ACC112 (cell line): ENCODE data around the gene HIGD1A.
"Not testable (repeated sequence)": the region's sequence is repeated elsewhere in the genome, so short reads cannot be mapped to it uniquely, and the experiment has no call there.

ENCODE experiments used
- H2AFZ ChIP-seq: fragments of 200-600 bp; sonication (generic); one replicate; pipeline ENCODE4 v1.6.0; 2017; ENCODE audit warnings: antibody characterized with exemption, low read length; ENCODE audit not compliant: unreplicated experiment
- H3K27ac ChIP-seq: fragments of 200-600 bp; sonication (generic); 2 replicates; pipeline ENCODE4 v1.5.1; 2014; ENCODE audit warnings: low read depth, mild to moderate bottlenecking, antibody characterized with exemption, low read length, moderate library complexity
- H3K27me3 ChIP-seq: fragments of 200-600 bp; sonication (generic); 2 replicates; pipeline ENCODE4 v1.6.1; 2014; ENCODE audit warnings: mild to moderate bottlenecking, antibody characterized with exemption, low read length, moderate library complexity, mixed read lengths; ENCODE audit not compliant: insufficient read depth
- H3K36me3 ChIP-seq: fragments of 200-600 bp; sonication (generic); 2 replicates; pipeline ENCODE4 v1.6.1; 2016; ENCODE audit warnings: mild to moderate bottlenecking, antibody characterized with exemption, low read length, moderate library complexity, mixed read lengths; ENCODE audit not compliant: insufficient read depth
- H3K4me1 ChIP-seq: fragments of 200-600 bp; sonication (generic); one replicate; pipeline ENCODE4 v1.6.1; 2016; ENCODE audit warnings: low read length, mixed read lengths; ENCODE audit not compliant: insufficient read depth, unreplicated experiment, control insufficient read depth
- H3K4me3 ChIP-seq: fragments of 200-600 bp; sonication (generic); 2 replicates; pipeline ENCODE4 v1.5.1; 2014; ENCODE audit warnings: mild to moderate bottlenecking, low read depth, low read length
- H3K79me2 ChIP-seq: fragments of 200-600 bp; sonication (generic); one replicate; pipeline ENCODE4 v1.6.0; 2016; ENCODE audit warnings: low read length; ENCODE audit not compliant: control insufficient read depth, unreplicated experiment, insufficient read depth

The HIGD1A gene

DNA sequence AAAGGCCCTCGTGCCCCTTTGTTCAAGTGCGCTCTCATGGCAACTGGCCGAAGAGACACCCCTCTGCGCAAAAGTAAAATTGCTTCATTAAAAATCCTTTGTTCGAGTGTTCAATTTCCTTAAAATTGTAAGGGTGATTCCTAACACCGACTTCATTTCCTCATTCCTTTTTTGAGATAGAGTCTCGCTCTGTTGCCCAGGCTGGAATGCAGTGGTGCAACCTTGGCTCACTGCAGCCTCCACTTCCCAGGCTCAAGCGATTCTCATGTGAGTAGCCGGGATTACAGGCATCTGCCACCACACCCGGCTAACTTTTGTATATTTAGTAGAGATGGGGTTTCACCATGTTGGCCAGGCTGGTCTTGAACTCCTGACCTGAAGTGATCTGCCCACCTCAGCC is 6.4 kb upstream of the HIGD1A start:
- not testable (repeated sequence) for H3K27me3 ChIP-seq, H3K36me3 ChIP-seq, H3K79me2 ChIP-seq, H3K27ac ChIP-seq, H2AFZ ChIP-seq, H3K4me3 ChIP-seq
- H3K4me1 ChIP-seq, result peaks cover 11% of the 10 kb centered on the region

DNA sequence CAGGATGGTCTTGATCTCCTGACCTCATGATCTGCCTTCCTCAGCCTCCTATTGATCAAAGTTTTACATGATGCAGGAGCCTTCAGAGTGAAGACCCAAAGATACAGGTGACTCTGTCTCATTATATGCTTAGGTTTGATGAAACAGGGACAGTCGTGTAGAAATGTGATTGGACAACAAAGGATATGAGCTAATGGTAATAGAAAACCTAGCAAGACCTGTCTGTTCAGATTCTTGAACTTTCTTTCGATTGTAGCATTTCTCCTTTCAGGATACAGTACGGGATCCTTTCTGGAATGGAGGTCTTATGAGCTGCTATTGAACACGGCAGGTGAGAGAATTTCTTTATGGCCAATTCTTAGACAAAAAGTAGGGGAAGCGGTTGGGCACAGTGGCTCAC is 4.9 kb upstream of the HIGD1A start, which contains the start of gene ACKR2:
ACKR2 (plus strand) TSS at position 244 of the 400 bp plus-strand sequence. CDS start 55,058 bp downstream, outside the sequence.
- Histone ChIP-seq H3K4me3 (no peak within 1 kb of the TSS), H3K4me1 (peaks cover 6% of the 10 kb centered on the region), H3K36me3 (no peaks in the 10 kb centered on the region), H2AFZ (no peak within 1 kb of the TSS), H3K79me2 (no peaks in the 10 kb centered on the region), H3K27me3 (no peaks in the 10 kb centered on the region), H3K27ac (no peak within 1 kb of the TSS)

DNA sequence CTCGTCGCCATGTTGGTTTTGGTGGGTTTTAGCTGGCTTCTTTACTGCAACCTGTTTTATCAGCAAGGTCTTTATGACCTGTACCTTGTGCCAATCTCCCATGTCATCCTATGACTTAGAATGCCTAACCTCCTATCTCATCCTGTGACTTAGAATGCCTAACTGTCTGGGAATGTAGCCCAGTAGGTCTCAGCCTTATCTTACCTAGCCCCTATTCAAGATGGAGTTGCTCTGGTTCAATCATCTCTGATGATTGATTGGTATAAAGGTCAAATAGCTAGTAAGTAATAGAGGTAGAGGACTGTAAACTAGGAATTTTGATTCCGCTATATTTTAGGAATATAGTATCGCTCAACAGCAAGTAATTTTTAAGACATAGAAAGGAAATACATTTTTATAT is 3.6 kb upstream of the HIGD1A start:
- no peaks in the 10 kb centered on the region for H3K36me3 ChIP-seq
- no peak overlapping the region for H3K4me3 ChIP-seq
- no peaks in the 10 kb centered on the region for H3K27me3 ChIP-seq
- H3K4me1 ChIP-seq, result peaks cover 6% of the 10 kb centered on the region
- H3K79me2 ChIP-seq, result peaks cover 12% of the 10 kb centered on the region
- H2AFZ ChIP-seq, result no peak overlapping the region
- H3K27ac ChIP-seq, result no peak overlapping the region

DNA sequence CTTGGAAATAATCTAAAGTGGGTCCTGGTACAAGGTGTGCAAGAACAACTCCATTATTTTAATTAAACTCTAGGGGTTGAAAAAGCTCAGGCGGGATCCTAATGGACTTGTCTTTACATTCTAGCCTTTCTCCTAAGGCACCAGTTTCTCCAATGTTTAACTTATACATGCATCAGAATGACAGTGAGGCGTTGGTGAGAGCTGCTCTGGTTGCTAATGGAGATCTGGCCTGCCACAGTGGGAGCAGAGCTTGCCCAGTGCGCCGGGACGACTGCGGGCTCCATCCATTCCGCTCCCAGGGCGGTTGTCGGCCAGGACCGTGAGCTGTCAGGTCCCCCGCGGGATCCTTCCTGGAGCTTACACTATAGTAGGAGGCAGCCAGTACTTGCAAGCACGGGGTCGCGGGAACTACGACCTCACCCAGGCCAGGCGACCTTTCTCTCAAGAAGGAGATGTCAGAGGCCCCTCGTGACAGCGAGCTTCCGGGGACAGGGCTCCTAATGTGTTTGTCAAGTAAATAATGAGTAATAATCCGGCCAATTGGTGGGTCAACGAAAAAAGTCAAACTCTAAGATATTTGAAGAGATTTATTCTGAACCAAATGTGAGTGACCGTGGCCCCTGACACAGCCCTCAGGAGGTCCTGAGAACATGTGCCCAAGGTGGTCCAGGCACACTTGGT is 991 bp upstream of the HIGD1A start:
- no peaks in the 10 kb centered on the region for H3K36me3 ChIP-seq
- peaks cover 18% of the 10 kb centered on the region for H3K4me1 ChIP-seq
- H2AFZ ChIP-seq, result peak overlapping the region; percentile 98
- H3K4me3 ChIP-seq, result peak overlapping the region; percentile 90
- H3K27me3 ChIP-seq, result no peaks in the 10 kb centered on the region
- no peak overlapping the region for H3K27ac ChIP-seq
- H3K79me2 ChIP-seq, result peaks cover 39% of the 10 kb centered on the region

DNA sequence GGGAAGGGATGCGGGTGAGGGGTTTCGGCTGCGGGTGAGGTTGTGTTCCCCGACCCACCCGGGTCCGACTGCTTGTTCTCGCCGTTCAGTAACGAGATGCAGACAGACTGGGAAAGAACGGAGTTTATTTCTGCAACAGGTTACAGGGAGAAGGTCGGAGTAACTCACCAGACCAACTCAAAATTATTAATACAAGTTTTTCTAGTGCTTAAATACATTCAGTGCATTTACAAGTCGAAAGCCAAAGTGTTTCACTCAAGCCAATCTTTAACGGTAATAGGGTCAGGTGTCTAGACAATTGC is 492 bp upstream of the HIGD1A start:
- peak overlapping the region; percentile 98 for H2AFZ ChIP-seq
- H3K36me3 ChIP-seq, result no peaks in the 10 kb centered on the region
- H3K4me3 ChIP-seq, result peak overlapping the region; percentile 90
- H3K27ac ChIP-seq, result no peak overlapping the region
- no peaks in the 10 kb centered on the region for H3K27me3 ChIP-seq
- peaks cover 18% of the 10 kb centered on the region for H3K4me1 ChIP-seq
- H3K79me2 ChIP-seq, result peaks cover 42% of the 10 kb centered on the region

DNA sequence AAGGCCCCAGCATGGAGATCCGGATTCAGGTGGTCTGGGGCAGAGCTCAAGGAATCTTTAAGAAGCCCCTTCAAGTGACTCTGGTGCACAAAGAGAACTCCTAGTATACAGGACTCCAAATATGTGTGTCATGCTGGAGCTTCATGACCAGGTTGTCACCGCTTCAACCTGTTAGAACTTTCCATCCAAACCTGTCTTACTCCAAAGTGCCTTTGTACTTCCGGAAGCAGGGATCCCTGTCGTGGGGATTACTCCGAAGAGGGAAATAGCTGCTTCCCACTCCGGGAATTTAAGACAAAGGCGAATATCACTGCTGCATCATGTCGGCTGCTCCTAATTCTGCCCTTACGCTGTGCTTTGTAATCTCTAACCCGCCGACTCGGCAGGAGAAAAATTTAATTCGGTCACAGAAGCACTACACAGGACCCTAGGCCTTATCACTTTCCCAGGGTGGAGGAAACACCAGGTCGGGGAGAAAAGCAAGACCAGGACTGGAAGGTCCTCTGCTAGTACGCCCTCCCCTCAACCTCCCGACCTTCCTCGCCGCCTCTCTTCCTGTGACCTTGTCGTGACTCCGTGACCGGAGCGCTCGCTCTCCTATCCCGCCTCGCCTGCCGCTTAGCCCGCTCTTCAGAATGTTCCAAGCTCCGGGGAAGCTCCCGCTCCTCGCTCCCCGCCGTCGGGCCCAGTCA is 730 bp downstream of the HIGD1A start:
- peak overlapping the region; percentile 72 for H3K27ac ChIP-seq
- peak overlapping the region; percentile 40 for H2AFZ ChIP-seq
- peaks cover 49% of the 10 kb centered on the region for H3K79me2 ChIP-seq
- H3K27me3 ChIP-seq, result no peaks in the 10 kb centered on the region
- peak overlapping the region; percentile 90 for H3K4me3 ChIP-seq
- no peaks in the 10 kb centered on the region for H3K36me3 ChIP-seq
- H3K4me1 ChIP-seq, result peaks cover 18% of the 10 kb centered on the region

DNA sequence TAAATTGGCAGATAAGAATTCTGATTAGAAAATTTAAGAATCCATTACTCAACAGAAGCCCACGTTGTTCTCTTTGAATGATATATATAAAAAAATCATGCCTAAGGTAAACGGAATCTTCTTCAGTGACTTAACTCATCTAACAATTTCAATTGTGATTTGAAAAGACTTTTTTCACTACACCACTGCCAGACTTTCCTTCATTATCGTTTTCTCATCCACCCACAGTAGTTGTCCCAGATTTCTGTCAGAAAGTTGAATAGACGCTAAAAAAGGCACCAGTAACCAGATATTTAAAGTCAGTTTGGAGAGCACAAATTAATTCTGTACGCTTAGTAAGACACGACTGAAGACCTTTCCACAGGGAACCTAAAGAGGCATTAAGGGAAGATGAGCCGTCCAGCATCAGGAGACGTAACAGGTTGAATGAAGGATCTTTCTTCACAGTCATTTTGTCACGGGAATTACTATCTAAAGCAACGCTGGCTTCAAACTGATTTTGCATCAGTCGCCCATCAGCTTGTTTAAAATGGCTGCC is 1.3 kb downstream of the HIGD1A start:
- H3K79me2 ChIP-seq, result peaks cover 49% of the 10 kb centered on the region
- peak overlapping the region; percentile 40 for H2AFZ ChIP-seq
- peak overlapping the region; percentile 72 for H3K27ac ChIP-seq
- no peaks in the 10 kb centered on the region for H3K27me3 ChIP-seq
- no peaks in the 10 kb centered on the region for H3K36me3 ChIP-seq
- H3K4me1 ChIP-seq, result peaks cover 18% of the 10 kb centered on the region
- H3K4me3 ChIP-seq, result peak overlapping the region; percentile 90

DNA sequence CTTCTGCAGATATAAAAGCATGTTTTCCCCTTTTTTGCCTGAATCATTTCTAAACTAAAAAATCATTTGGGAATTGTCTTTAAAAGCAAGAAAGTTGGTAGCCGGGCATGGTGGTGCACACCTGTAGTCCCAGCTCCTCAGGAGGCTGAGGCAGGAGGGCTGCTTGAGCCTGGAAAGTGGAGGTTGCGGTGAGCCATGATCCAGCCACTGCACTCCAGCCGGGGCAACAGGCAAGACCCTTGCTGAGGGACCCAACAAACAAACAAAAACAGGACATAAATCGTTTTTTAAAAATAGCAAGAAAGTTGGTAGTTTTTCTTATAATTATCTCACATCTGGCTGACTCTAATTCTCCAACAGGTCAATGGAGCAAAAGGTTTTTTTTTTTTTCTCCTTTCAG is 2.5 kb downstream of the HIGD1A start:
- peaks cover 49% of the 10 kb centered on the region for H3K79me2 ChIP-seq
- no peaks in the 10 kb centered on the region for H3K27me3 ChIP-seq
- peak overlapping the region; percentile 90; the same call in 1 of the 2 replicates for H3K4me3 ChIP-seq
- H2AFZ ChIP-seq, result no peak overlapping the region
- no peaks in the 10 kb centered on the region for H3K36me3 ChIP-seq
- peaks cover 18% of the 10 kb centered on the region for H3K4me1 ChIP-seq
- no peak overlapping the region for H3K27ac ChIP-seq

DNA sequence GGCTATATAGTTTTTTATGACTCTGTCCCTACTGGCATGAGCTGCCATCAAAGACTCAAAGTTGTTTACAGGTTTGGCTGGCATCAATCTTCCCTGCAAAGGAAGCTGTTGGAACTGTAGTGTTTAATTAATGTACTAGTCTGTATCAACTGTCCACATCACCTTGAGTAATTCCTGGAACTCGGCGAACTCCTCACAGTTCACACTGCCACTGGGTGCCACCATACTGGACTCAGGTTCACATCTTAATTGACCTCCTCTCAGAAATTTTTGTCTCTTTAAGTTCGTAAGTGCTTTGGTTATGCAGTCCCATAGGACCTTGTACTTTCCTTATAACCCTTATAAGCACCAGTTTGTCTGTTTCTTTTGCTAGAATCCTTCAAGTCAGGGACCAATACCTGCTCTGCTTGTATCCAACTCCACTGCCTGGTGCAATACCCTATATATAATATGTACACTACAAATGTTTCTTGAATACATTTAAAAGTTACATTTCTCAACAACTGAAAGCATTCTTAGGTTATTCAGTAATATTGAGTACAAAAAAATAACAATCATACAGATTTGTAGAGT is 3.2 kb downstream of the HIGD1A start:
- peaks cover 18% of the 10 kb centered on the region for H3K4me1 ChIP-seq
- H2AFZ ChIP-seq, result no peak overlapping the region
- no peaks in the 10 kb centered on the region for H3K36me3 ChIP-seq
- H3K27me3 ChIP-seq, result no peaks in the 10 kb centered on the region
- peaks cover 54% of the 10 kb centered on the region for H3K79me2 ChIP-seq
- H3K27ac ChIP-seq, result no peak overlapping the region
- H3K4me3 ChIP-seq, result no peak overlapping the region

DNA sequence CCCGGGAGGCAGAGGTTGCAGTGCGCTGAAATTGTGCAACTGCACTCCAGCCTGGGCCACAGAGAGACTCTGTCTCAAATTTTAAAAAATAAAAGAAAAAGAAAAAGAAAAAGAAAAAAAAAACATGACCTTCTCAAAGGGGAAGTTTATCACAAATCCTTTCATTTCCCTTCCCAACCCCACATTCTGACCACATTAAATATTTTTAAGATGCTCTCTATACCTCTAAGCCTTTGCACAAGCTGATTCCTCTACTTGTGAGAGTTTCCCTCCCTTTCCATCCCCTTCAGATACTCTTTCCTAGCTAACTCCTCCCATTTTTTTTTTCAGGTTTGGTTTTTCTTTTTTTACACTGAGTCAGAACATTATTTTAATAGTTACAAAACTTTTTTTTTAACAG is 4.0 kb downstream of the HIGD1A start:
- Histone ChIP-seq H3K27ac (no peak overlapping the region), H2AFZ (no peak overlapping the region), H3K27me3 (no peaks in the 10 kb centered on the region), H3K4me1 (peaks cover 15% of the 10 kb centered on the region), H3K36me3 (no peaks in the 10 kb centered on the region), H3K4me3 (no peak overlapping the region), H3K79me2 (peaks cover 63% of the 10 kb centered on the region)
